Nephron (organoid): ENCODE results near the gene KATNB1.

Experiments used
- H3K27ac Mint-ChIP-seq, 3 experiments: 2 replicates each; pipeline ENCODE4 v1.8.0; 2020; ENCODE audit warnings: mixed read lengths in 3 of 3, mild to moderate bottlenecking in 2 of 3, moderate library complexity in 1 of 3
- H3K27me3 Mint-ChIP-seq: 2 replicates; pipeline ENCODE4 v1.8.0; 2021; ENCODE audit warnings: low read depth, mild to moderate bottlenecking, moderate library complexity, mixed read lengths
- H3K36me3 Mint-ChIP-seq: 2 replicates; pipeline ENCODE4 v1.8.0; 2020; ENCODE audit warnings: low read depth, mixed read lengths
- H3K4me1 Mint-ChIP-seq: 2 replicates; pipeline ENCODE4 v1.8.0; 2020; ENCODE audit warnings: mixed read lengths
- H3K4me3 Mint-ChIP-seq, 3 experiments: 2 replicates each; pipeline ENCODE4 v1.8.0; 2020; ENCODE audit warnings: mild to moderate bottlenecking in 3 of 3, mixed read lengths in 3 of 3, moderate library complexity in 2 of 3
- H3K9me3 Mint-ChIP-seq: 2 replicates; pipeline ENCODE4 v1.8.0; 2020; ENCODE audit warnings: mixed read lengths
- CTCF ChIP-seq, 3 experiments: fragments of 200-600 bp; sonication (generic); IDR thresholded peaks; one replicate each; pipeline ENCODE4 v1.5.0; 2021; ENCODE audit warnings: antibody characterized with exemption in 3 of 3; ENCODE audit not compliant: unreplicated experiment in 3 of 3

The KATNB1 gene

GRCh38 chr16:57771141-57771785, 35.7 kb downstream of the KATNB1 start:
- H3K27me3 Mint-ChIP-seq: no peaks in the 10 kb centered on the region
- no peak overlapping the region for H3K4me3 Mint-ChIP-seq
- H3K27ac Mint-ChIP-seq: no peak overlapping the region
- H3K9me3 Mint-ChIP-seq: no peaks in the 10 kb centered on the region
- no peak for TF ChIP-seq CTCF (IDR thresholded peaks at IDR 0.05; ENCODE audit: unreplicated experiment in 3 of 3)
- peaks cover 5% of the 10 kb centered on the region for H3K4me1 Mint-ChIP-seq
- peaks cover 7% of the 10 kb centered on the region for H3K36me3 Mint-ChIP-seq

GRCh38 chr16:57773019-57773418, 37.4 kb downstream of the KATNB1 start:
- H3K9me3 Mint-ChIP-seq: no peaks in the 10 kb centered on the region

GRCh38 chr16:57773655-57774295, 38.2 kb downstream of the KATNB1 start:
- Mint-ChIP-seq H3K27ac (no peak overlapping the region), H3K4me1 (peaks cover 5% of the 10 kb centered on the region), H3K4me3 (no peak overlapping the region), H3K9me3 (no peaks in the 10 kb centered on the region), H3K27me3 (no peaks in the 10 kb centered on the region), H3K36me3 (peaks cover 12% of the 10 kb centered on the region)
- TF ChIP-seq CTCF (IDR thresholded peaks at IDR 0.05; ENCODE audit: unreplicated experiment in 3 of 3): no peak

More at GRCh38 chr16:57773019-57773418, 37.4 kb downstream of the KATNB1 start:
- TF ChIP-seq CTCF (IDR thresholded peaks at IDR 0.05; ENCODE audit: unreplicated experiment in 3 of 3): no peak
- peaks cover 5% of the 10 kb centered on the region for H3K4me1 Mint-ChIP-seq
- no peak overlapping the region for H3K4me3 Mint-ChIP-seq
- H3K36me3 Mint-ChIP-seq: peaks cover 12% of the 10 kb centered on the region
- H3K27me3 Mint-ChIP-seq: no peaks in the 10 kb centered on the region
- no peak overlapping the region for H3K27ac Mint-ChIP-seq

GRCh38 chr16:57774705-57775285, 39.2 kb downstream of the KATNB1 start:
- Mint-ChIP-seq H3K27me3 (no peaks in the 10 kb centered on the region), H3K4me3 (no peak overlapping the region), H3K27ac (no peak overlapping the region), H3K9me3 (no peaks in the 10 kb centered on the region), H3K4me1 (peaks cover 5% of the 10 kb centered on the region), H3K36me3 (peaks cover 18% of the 10 kb centered on the region)
- no peak for TF ChIP-seq CTCF (IDR thresholded peaks at IDR 0.05; ENCODE audit: unreplicated experiment in 3 of 3)

- TF ChIP-seq CTCF (IDR thresholded peaks at IDR 0.05; ENCODE audit: unreplicated experiment in 3 of 3): peak; percentile 40 to 70 (median 53)
- H3K36me3 Mint-ChIP-seq: peaks cover 18% of the 10 kb centered on the region
- H3K27me3 Mint-ChIP-seq: no peaks in the 10 kb centered on the region
- no peak overlapping the region for H3K27ac Mint-ChIP-seq
- peaks cover 5% of the 10 kb centered on the region for H3K4me1 Mint-ChIP-seq
- no peaks in the 10 kb centered on the region for H3K9me3 Mint-ChIP-seq
- H3K4me3 Mint-ChIP-seq: no peak overlapping the region
Measured at GRCh38 chr16:57775661-57776469, 40.3 kb downstream of the KATNB1 start.
